Left ventricle myocardium superior (tissue), 1 donor: ENCODE data around the gene SHISAL1. TPM values are rescaled to one million over a fixed set of nuclear protein-coding genes. Genes with fewer than 3 reads are reported as not detected.

Experiments used
- ATAC-seq: fragments of 200-7000 bp; cut with Tn5 transposase; one replicate; pipeline ENCODE4 v1.9.1; 2020; ENCODE audit warnings: mild to moderate bottlenecking, moderate library complexity
- DNase-seq: peaks from one replicate; pipeline ENCODE4 v3.0.0-alpha.2; 2020
- intact Hi-C: fragments of 100-400 bp; cut with micrococcal nuclease; formaldehyde crosslinking; loops from one replicate; pipeline ENCODE4 v1.11.0; 2022
- total RNA-seq: library from RNA; stranded (reverse); fragmentation: NEBNext Ultra II Directional; extraction: Animal tissue kit (Norgen Biotek cat#: 25700); gene quantifications from one replicate; pipeline ENCODE4 v1.2.1, GENCODE V29; 2021
- donor health status: DM: no; HTN: yes; CAD: no; lungs with severe emphysema.

Gene SHISAL1
- total RNA-seq, 1 donor from 2014 or later, result 0.55 TPM

DNA sequence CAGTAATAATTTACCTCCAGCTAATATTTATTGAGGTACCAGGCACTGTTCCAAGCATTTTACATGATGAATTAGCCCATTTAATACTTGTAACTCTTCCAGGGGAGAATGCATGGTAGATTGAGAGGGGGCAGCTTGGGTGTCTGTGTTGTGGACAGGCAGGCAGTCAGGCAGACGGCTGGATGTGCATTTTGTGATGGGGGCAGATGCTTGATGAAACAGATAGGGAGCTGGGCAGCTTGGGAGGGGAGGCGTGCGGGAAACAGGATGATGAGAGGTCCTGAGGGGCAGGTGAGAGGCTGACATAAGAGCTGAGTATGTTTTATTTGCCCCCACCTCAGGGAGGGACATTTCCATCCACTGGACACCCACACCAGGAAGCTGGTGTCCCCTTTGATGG lies 33.1 kb upstream of the SHISAL1 start:
- DNase-seq, result no peak
- intact Hi-C loops, result no loop called here

DNA sequence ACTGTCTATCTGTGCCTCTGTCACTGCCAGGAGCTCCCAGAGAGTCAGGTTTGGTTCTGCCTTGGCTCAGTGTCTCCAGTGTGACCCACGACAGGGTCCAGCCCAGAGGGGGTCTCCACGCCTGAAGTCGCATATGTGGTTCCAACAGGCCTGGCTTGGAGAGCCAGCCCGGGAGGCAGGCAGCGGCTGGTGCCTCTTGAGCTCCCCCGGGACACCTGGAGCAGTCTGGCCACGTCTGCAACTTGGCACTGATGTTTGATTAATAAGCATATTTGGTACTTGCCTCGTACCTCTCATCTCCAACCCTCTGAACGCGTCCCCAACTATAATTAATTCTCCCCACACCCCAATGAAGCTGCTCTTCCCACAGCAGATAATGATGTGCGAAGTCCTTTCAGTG lies 31.7 kb upstream of the SHISAL1 start:
- ATAC-seq (no peak), DNase-seq (no peak)
- intact Hi-C loops, result no loop called here

More for the DNA sequence above, 33.1 kb upstream of the SHISAL1 start:
- no peak for ATAC-seq

DNA sequence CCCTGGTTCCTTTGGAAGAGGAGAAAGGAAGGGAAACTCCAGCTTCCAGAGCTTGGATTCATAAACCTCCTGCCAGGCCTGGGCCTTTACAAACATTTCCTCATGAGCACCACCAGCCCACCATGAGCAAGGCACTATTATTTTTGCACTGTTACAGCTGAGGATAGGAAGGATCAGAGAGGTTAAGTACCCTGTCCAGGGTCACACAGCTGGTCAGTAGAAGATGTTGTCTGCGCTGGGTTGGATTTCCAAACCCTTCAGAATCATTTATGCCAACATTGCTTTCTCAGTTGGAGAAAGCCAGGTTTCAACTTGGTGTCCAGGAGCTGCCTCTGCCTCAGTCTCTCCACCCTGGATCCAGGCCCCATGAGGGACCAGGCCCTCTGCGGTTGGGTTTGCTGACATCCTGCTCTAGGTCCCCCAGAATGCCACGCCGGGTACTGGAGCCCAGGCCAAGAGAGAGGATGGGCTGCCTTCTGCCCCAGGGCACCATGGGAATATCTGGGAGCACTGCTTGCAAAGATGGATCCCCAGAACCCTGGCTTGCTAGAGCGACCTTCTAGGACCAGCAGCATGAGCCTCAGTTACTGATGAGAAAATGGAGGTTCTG lies 29.7 kb upstream of the SHISAL1 start:
- no peak for DNase-seq
- intact Hi-C loops, result no loop called here
- ATAC-seq, result no peak

DNA sequence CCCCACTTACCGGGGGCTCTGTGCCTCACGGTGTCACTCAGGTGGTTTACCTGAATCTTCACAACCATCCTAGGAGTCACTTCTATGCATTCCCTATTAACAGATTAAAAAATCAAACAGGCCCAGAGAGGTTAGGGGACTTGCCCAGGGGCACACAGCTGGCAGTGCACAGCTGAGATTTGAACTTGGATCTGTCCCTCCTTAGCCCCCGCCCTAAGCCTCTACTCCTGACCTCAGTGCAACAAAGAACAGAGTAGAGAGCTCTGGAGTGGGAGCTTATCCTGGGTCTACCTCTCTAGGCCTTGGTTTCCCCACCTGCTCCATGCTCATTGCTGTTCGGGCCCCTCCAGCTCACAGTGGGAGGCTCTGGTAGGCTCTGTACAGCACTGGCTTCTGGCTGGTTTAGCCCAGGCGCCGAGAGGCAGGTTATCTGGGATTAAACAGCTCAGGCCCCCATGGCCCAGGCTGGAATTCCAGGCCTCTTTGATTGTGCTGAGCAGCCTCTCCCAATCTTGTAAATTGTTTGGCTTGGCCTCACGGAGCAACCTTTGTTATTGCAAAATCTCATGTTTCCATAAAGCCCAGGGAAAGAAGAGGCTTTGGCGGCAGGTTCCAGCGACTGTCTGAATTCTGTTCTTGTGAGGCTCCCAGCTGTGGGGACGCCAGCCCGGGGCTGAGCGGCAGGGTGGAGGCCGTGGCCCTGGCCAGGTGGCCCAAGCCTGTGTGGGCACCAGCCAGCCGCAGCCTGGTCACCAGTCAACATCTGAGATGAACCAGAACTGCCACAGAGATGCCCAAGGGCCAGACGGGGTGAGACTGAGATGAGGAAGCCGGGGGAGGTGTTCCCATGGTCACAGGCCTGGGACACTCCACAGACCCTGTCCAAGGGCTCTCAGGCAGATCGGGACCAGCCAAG lies 28.9 kb upstream of the SHISAL1 start:
- no peak for DNase-seq
- ATAC-seq, result peak; percentile 55
- intact Hi-C loops, result no loop called here

DNA sequence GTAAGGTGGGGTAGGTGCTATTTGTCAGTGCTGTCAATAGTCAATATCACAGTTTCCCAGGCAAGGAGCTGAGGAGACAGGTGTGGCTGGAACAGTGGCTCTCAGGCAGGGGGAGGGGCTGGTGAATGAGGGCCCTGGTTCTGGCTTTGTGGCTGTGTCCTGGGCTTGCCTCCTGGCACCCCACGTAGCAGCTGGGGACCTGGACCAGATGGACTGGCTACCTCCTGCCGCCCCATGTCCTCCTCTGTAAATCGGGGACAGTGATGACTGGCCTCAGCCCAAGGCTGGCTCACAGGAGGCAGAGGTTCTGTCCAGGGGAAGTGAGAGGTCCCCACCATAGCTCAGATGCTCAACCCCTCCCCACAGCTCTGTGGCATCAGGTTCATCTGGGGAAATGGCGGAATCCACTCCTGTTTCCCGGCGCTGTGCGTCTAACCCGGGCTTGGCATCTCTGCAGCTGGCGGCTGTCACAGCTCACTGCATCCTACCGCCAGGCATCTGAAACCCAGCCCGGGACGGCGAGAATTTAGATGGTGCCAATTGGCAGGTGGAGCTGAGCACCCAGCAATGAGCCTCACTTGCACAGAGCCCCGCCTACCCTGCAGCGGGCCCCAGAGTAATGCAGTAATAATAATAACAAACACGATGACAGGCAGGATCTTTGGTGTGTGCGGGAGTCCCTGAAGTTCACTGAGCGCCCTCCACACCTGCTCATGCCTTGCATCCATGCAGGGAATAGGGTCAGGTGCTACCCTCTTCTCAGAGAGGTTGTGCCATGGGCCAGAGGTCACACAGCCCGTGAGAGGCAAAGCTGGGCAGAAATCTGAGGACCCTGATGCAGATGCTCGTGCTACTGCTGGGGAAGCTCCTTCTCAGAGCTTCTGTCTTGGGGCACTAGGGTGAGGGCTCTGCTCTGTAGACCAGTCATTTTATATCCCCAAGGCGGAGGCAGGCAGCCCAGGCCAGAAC lies 27.8 kb upstream of the SHISAL1 start:
- no peak for DNase-seq
- no peak for ATAC-seq
- intact Hi-C loops, result no loop called here

DNA sequence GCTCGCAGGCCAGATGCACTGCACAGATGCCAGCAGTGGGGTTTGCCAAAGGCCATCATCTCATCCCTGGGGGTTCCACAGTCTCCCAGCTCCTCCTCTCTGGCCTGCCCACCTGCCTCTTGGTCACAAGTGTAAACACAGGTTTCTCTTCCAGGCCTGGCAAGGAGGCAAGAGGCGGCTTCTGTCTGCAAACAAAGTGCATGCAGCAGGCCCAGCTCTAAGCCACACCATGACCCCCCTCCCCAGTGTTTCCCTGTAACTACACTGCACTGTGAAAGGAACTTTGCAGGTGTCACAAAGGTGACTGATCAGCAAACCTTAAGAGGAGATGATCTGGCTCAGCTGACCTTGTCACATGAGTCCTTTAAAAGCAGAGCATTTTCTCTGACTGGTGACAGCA lies 26.2 kb upstream of the SHISAL1 start:
- intact Hi-C loops, result no loop called here
- no peak for DNase-seq
- no peak for ATAC-seq

DNA sequence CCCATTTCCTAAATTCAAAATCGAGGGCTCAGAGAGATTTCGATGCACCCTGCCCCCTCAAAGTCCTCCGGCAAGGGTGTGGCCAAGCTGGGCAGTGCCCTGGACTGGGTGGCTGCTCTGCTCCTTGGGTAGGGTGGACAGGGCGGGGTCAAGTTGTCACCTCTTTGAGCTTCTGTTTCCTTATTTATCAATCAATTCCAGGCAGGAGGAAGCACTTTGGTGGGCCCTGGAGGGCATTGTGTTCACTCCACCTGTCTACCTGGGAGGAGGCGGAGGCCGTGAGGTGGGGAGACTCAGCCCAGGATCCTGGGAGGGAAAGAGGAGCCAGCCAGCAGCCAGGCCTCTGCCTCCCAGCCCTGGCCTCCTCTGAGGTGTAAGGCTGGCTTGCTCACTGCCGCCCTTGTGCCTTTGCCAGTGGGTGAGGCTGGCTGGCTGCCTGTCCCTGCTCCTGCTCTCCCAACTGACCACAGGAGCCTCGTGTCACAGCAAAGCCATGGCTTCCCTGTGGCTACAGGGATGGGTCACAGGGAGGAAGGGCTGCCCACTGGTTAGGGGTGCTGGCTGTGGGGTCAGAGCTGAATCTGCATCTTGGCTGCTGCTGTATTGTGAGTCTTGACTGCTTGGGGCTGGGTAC lies 25.5 kb upstream of the SHISAL1 start:
- intact Hi-C loops, result no loop called here

DNA sequence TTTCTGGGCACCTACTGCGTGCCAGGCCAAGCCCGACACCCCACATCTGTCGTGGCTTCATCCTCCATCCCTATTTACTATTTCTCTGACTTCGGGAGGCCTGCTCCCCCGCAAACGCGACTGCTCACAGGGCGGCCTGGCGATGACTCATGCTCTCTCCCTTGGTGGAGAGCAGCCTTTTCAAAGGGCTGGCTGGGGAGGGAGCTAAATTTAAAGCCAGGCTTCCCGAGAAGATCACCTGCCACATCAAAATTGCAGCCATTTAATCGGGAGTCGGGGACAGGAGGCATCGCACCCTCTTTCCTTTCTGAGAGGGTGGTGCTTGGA lies 24.9 kb upstream of the SHISAL1 start:
- DNase-seq (no peak), ATAC-seq (peak; percentile 49)
- intact Hi-C loops, result no loop called here

More for the DNA sequence above, 25.5 kb upstream of the SHISAL1 start:
- ATAC-seq (peak; percentile 66), DNase-seq (peak; percentile 56)

DNA sequence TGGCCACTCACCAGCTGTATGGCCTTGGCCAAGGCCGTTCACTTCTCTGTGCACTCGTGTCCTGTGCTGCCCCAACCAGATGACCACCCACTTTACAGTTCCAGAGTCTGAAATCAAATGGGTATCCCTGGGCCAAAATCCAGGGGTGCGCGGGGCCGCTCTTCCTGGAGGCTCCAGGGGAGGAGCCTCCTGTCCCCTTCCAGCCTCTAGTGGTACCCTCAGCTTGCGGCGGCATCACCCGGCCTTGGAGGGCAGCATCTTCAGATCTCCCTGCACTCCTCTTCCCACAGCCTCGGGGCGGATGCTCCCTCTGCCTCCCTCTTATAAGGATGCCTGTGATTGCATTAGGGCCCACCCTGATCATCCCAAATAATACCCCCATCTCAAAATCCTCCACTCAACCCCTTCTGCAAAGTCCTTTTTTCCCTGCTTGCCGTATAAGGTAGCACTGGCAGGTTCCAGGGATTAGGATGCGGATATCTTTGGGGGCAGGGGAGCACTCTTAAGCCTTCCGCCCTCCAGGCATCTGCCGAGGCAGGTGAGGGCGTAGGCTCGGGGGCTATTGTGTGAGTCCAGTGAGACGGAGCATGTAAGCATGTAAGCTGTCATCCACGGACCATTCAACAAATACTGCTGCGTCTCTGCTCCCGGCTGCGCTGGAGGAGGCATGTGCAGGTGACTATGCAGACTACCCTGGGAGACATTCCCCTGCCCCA lies 24.4 kb upstream of the SHISAL1 start:
- no peak for ATAC-seq
- no peak for DNase-seq
- intact Hi-C loops, result no loop called here

DNA sequence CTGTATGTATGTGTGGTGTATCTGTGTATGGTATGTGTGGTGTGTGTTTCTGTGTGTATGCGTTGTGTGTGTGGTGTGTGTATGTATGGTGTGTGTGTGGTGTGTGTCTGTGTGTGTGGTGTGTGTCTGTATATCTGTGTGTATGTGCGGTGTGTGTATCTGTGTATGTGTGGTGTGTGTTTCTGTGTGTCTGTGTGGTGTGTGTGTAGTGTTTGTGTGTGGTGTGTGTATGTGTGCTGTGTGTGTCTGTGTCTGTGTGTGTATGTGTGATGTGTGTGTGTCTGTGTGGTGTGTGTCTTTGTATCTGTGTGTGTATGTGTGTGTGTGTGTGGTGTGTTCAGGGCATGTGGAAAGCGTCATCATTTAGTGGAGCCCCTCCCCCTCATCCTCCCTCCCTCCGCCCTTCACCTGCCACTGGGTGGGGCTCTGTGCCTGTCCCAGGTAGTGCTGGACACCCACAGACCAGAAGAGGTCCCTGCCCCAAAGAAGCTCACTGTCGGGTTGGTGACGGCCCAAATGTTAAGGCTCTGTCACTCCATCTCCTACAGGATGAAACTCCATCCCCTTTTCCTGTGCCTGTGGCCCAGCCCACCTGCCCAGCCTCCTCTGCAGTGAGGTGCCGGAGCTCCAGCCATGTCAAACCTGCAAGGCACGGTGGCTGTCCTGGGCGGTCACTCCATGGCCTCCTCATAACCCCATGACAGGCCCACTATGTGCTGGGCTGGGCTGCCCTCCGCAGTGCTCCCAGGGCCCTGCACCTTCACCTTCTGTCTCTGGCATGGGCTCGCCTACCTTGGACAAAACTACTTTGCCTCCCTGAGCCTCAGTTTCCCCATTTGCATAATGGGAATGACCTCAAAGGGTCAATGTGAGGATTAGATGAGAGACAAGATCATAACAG lies 23.4 kb upstream of the SHISAL1 start:
- intact Hi-C loops, result no loop called here
- ATAC-seq, result no peak
- DNase-seq, result no peak

DNA sequence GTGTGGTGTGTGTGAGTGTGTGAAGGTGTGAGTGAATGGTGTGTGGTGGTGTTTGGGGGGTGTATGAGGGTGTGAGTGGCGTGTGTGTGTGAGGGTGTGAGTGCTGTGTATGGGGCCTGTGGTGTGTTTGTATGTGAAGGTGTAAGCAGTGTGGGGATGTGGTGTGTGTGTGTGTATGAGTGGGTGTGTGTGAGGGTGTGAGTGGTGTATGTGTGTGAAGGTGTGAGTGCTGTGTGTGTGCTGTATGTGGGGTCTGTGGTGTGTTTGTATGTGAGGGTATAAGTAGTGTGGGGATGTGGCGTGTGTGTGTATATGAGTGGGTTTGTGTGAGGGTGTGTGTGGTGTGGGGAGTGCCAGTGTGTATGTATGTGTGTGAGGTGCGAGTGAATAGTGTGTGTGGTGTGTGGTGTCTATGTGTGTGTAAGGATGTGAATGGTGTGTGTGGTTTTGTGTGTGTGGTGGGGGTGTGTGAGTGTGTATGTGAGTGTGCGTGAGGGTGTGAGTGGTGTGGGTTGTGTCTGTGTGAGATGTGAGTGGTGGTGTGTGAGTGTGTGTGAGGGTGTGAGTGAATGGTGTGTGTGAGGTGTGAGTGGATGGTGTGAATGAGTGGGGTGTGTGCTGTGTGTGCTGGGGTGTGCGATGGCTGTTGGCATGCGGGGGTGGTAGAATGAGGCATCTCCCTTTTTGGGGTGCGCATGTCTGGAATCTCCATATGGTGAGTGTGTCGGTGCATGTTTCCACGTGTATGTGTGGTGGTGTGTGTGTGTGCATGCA lies 22.5 kb upstream of the SHISAL1 start:
- DNase-seq (no peak), ATAC-seq (no peak)
- intact Hi-C loops, result no loop called here

DNA sequence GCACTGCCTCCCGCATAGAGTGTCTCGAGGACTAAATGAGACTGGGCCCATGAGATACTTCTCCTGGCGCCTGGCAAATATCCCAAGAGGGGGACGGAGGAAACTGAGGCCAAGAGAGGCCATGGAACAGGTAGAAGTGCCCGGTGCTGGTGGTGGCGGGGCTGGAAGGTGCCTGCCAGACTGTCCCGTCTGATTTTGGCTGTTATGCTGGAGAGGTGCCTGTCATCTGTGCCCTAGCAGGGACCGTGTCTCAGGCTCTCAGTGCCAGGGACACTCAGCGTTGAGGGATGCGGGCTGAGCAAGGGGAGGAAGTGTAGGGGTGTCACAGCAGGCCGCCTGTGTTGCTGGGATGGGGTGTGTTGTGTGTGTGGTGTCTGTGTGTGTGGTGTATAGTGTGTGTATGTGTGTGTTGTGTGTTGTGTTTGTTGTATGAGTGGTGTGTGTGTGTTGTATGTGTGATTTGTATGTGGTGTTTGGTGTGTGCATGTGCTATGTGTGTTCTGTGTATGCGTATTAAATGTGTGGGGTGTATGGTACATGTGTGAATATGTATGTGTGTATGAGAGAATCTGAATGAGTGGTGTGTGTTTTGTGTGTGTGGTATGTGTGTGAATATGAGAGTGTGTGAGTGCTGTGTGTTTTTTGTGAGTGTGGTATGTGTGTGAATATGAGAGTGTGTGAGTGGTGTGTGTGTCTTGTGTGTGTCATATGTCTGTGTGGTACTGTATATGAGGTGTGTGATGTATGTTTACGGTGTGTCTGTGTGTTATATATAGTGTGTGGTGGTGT lies 21.3 kb upstream of the SHISAL1 start:
- DNase-seq (no peak), ATAC-seq (peak; percentile 6)
- intact Hi-C loops, result no loop called here

DNA sequence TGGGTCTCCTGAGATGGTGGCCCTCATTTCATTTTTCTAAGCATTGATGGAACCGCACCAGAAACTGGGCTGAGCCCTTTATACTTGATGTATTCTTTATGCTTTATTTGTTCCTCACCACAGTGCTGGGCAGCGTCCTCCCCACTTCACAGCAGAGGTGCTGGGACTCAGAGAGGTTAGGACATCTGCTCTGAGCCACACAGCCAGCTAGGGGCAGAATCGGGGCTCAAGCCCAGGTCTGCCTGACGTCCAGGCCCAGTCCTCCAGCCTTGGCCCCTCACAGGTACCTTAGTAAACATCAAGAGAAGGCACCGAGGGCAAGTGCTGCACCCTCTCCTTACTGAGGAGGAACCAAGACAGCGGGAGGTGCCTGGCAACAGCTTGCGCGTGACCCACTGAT lies 20.2 kb upstream of the SHISAL1 start:
- intact Hi-C loops, result no loop called here
- no peak for DNase-seq
- ATAC-seq, result no peak

DNA sequence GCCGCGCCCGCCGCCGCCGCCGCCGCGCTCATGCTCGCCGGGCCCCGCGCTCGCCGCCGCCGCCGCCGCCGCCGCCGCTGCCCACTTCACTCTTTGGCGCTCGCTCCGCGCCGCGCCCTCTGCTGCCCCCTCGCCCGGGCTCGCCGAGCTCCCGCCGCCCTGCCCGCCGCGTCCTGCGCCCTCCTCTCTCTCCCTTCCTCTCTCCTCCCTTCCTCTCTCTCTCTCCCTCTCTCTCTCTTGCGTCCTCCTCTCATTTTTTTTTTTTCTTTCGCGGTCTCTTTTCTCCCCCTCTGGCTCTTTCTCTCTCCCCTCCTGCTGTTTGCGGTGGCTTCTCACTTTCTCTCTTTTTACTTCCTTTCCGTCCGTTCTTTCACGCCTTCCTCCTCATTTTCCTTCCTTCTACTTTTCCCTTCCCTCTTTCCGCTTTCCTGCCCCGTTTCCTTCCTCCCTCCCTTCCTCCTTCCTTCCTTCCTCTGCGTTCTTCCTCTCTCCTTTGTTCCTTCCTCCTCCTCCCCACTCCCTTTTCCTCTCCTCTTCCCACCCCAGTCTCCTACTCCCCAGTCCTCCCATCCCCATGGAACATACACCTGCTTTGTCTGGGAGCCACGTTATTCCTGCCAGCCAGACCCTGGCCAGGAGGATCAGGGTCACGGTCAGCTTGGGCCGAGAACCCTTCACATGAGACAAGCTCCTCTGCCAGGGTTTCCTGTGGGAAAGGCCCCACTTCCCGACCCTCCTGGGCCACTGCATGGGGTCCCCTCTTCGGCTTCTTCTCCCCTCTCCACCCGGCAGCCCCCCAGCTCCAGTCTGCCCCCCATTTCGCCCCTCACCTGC lies 19.3 kb upstream of the SHISAL1 start:
- peak; percentile 66 for DNase-seq
- intact Hi-C loops, result no loop called here
- ATAC-seq, result peak; percentile 79
